HG02642 (cell line): ENCODE measurements around the gene ZC3H7B.

Experiments used
- ATAC-seq: cut with Tn5 transposase; IDR thresholded peaks from one replicate; pipeline ENCODE4 v1.9.1; 2021; ENCODE audit warnings: mild to moderate bottlenecking; ENCODE audit not compliant: unreplicated experiment, poor library complexity

The ZC3H7B gene

DNA sequence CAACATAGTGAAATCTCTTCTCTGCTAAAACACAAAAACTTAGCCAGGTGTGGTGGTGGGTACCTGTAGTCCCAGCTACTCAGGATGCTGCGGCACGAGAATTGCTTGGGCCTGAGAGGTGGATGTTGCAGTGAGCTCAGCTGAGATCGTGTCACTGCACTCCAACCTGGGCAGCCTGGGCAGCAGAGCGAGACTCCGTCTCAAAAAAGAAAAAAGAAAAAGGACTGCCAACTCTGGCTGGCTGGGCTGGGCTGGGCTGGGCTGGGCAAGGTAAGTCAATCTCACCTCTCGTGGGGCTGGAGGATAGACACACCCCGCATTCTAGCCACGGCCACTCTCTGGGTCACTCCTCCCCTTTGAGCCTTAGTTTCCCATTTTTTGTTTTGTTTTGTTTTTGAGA is 107.3 kb downstream of the ZC3H7B start:
- no peak for ATAC-seq
